Astrocyte (in vitro differentiated cells and primary cell): ENCODE results near the gene ZNF155. TPM values are rescaled to one million over a fixed set of nuclear protein-coding genes. Genes with fewer than 3 reads are reported as not detected.

Experiments used
- DNase-seq: peaks from one replicate; pipeline ENCODE4 v3.0.0-alpha.2; 2010; ENCODE audit warnings: low read depth
- FAIRE-seq: peaks from 2 replicates; lab custom pipeline; 2011; peaks lifted over from hg19 to GRCh38; lab: Jason Lieb, UNC
- H2AFZ ChIP-seq: 2 replicates; pipeline ENCODE4 v1.6.0; 2012; ENCODE audit warnings: low read depth, low read length, inconsistent platforms
- H3K27ac ChIP-seq: 2 replicates; pipeline ENCODE4 v1.5.1; 2011; ENCODE audit warnings: low read depth, low read length, inconsistent platforms
- H3K27me3 ChIP-seq: 2 replicates; pipeline ENCODE4 v1.6.0; 2011; ENCODE audit warnings: low read length, inconsistent platforms; ENCODE audit not compliant: insufficient read depth
- H3K36me3 ChIP-seq: 2 replicates; pipeline ENCODE4 v1.5.1; 2011; ENCODE audit warnings: low read length, inconsistent platforms; ENCODE audit not compliant: insufficient read depth
- H3K4me1 ChIP-seq: 2 replicates; pipeline ENCODE4 v1.5.1; 2011; ENCODE audit warnings: low read length, inconsistent platforms; ENCODE audit not compliant: insufficient read depth
- H3K4me2 ChIP-seq: 2 replicates; pipeline ENCODE4 v1.6.0; 2012; ENCODE audit warnings: low read length, inconsistent platforms
- H3K4me3 ChIP-seq: 2 replicates; pipeline ENCODE4 v1.5.1; 2011; ENCODE audit warnings: low read depth, mild to moderate bottlenecking, low read length, inconsistent platforms; ENCODE audit not compliant: insufficient read depth
- H3K79me2 ChIP-seq: 2 replicates; pipeline ENCODE4 v1.6.0; 2012; ENCODE audit warnings: mild to moderate bottlenecking, low read length, inconsistent platforms; ENCODE audit not compliant: insufficient read depth
- H3K9ac ChIP-seq: 2 replicates; pipeline ENCODE4 v1.6.0; 2012; ENCODE audit warnings: mild to moderate bottlenecking, low read length, inconsistent platforms
- H3K9me3 ChIP-seq: 2 replicates; pipeline ENCODE4 v1.5.1; 2012; ENCODE audit warnings: low read depth, mild to moderate bottlenecking, low read length, inconsistent platforms; ENCODE audit not compliant: insufficient read depth
- H4K20me1 ChIP-seq: 2 replicates; pipeline ENCODE4 v1.6.0; 2012; ENCODE audit warnings: low read length, inconsistent platforms; ENCODE audit not compliant: insufficient read depth
- H3K27ac Mint-ChIP-seq: one replicate; pipeline ENCODE4 v1.8.0; 2021; ENCODE audit warnings: mild to moderate bottlenecking, mixed read lengths; ENCODE audit not compliant: unreplicated experiment
- H3K27me3 Mint-ChIP-seq: one replicate; pipeline ENCODE4 v1.8.0; 2021; ENCODE audit warnings: low read depth, mixed read lengths; ENCODE audit not compliant: unreplicated experiment
- H3K36me3 Mint-ChIP-seq: one replicate; pipeline ENCODE4 v1.8.0; 2021; ENCODE audit warnings: low read depth, mixed read lengths; ENCODE audit not compliant: unreplicated experiment
- H3K4me1 Mint-ChIP-seq: one replicate; pipeline ENCODE4 v1.8.0; 2021; ENCODE audit warnings: low read depth, mixed read lengths; ENCODE audit not compliant: unreplicated experiment
- H3K4me3 Mint-ChIP-seq: one replicate; pipeline ENCODE4 v1.8.0; 2021; ENCODE audit warnings: mild to moderate bottlenecking, moderate library complexity, mixed read lengths; ENCODE audit not compliant: unreplicated experiment
- H3K9me3 Mint-ChIP-seq: one replicate; pipeline ENCODE4 v1.8.0; 2021; ENCODE audit warnings: mild to moderate bottlenecking, mixed read lengths; ENCODE audit not compliant: unreplicated experiment
- EZH2 ChIP-seq: IDR thresholded peaks from 2 replicates; pipeline ENCODE4 v1.6.1; 2012; ENCODE audit warnings: mild to moderate bottlenecking, low read length, inconsistent platforms; ENCODE audit not compliant: insufficient read depth
- total RNA-seq: library from RNA; stranded (reverse); gene quantifications from 2 replicates; pipeline ENCODE4 v1.2.1, GENCODE V29; 2021
- TF ChIP-seq, protein P1 (sequence below): IDR thresholded peaks from 2 replicates; pipeline ENCODE4 v1.5.1; 2011; ENCODE audit warnings: low read depth, mild to moderate bottlenecking, inconsistent platforms, low read length, moderate library complexity; ENCODE audit not compliant: insufficient read depth

Gene ZNF155
- total RNA-seq, 1 donor from 2014 or later: 6.2 TPM

DNA sequence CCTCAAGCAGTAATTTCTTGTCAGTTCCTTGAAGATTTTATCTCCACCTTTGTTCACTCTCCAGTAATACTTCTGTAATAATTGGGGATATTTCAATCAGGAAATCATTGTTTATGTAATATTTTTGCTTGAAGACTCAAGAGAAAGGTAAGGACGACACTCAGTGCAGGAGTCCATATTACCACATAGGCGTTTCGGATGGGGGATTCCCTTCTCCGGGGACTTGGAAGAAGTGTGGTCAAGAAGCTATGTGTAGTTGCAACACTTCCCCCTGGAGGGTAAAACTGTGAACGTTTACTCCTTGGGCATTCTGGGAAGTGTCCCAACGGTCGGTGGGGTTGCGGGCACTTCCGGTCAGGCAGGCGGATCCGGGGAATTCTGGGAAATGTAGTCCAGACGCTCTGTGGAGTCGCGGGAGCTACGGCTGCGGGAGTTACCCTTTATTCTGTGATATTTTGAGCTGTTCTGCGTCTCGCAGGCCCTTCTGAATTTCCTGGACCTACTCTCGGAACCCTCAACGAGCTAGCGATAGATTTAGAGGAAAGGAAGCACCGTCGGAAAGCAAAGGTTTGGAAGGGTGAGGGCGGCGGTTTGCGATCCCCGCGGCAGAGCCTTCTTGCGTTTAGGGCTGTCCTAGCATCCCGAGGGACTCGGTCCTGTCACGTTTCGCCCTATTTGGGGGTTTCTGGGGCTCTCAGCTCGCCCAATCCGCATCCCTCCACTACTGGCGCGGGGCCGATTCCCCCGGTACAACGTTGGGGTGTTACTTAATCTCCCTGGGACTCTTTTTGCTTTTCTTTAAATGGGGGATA, 32.9 kb upstream of the ZNF155 start, which contains the start of gene ZNF221:
Gene ZNF221, plus strand, starts transcription at position 395 of the 812 bp plus-strand sequence. CDS start 11,499 bp downstream, outside the sequence.
- Histone ChIP-seq H3K4me1 (no peaks in the 10 kb centered on the region), H3K9me3 (no peaks in the 10 kb centered on the region), H3K79me2 (peaks cover 5% of the 10 kb centered on the region), H3K27ac (peak within 1 kb of the TSS; percentile 64), H3K4me2 (peak within 1 kb of the TSS; percentile 93), H3K9ac (peak within 1 kb of the TSS; percentile 89), H4K20me1 (no peaks in the 10 kb centered on the region), H3K27me3 (no peaks in the 10 kb centered on the region), H3K36me3 (no peaks in the 10 kb centered on the region), H3K4me3 (peak within 1 kb of the TSS; percentile 91), H2AFZ (peak within 1 kb of the TSS; percentile 99)
- FAIRE-seq (peak; percentile 59), DNase-seq (peak; percentile 97)
- no peaks in the 10 kb centered on the region for H3K4me1 Mint-ChIP-seq
- H3K36me3 Mint-ChIP-seq: peaks cover 16% of the 10 kb centered on the region
- TF ChIP-seq, protein P1, sequence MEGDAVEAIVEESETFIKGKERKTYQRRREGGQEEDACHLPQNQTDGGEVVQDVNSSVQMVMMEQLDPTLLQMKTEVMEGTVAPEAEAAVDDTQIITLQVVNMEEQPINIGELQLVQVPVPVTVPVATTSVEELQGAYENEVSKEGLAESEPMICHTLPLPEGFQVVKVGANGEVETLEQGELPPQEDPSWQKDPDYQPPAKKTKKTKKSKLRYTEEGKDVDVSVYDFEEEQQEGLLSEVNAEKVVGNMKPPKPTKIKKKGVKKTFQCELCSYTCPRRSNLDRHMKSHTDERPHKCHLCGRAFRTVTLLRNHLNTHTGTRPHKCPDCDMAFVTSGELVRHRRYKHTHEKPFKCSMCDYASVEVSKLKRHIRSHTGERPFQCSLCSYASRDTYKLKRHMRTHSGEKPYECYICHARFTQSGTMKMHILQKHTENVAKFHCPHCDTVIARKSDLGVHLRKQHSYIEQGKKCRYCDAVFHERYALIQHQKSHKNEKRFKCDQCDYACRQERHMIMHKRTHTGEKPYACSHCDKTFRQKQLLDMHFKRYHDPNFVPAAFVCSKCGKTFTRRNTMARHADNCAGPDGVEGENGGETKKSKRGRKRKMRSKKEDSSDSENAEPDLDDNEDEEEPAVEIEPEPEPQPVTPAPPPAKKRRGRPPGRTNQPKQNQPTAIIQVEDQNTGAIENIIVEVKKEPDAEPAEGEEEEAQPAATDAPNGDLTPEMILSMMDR: peak; percentile 51
- TF ChIP-seq EZH2: no peak
- peaks cover 3% of the 10 kb centered on the region for H3K27me3 Mint-ChIP-seq
- peaks cover 24% of the 10 kb centered on the region for H3K9me3 Mint-ChIP-seq
- peak within 1 kb of the TSS; percentile 100 for H3K4me3 Mint-ChIP-seq
- peak within 1 kb of the TSS; percentile 94 for H3K27ac Mint-ChIP-seq

DNA sequence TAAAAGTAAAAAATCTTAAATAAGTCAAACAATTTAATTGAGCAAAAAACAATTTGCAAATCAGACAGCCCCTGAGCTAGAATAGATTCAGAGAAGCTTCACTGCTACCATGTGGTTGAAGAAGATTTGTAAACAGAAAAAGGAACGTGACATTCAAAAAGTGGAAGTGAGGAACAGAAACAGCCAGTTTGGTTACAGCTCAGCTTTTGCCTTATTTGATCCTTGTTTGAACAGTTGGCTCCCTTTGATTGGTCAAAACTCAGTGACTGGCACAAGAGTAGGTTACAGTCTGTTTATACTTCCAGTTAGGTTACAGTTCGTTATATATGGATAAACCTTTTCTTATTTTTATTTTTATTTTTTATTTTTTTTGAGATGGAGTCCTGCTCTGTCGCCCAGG, 27.2 kb upstream of the ZNF155 start:
- FAIRE-seq (no peak), DNase-seq (no peak)
- H3K27ac ChIP-seq: no peak overlapping the region
- no peak overlapping the region for H2AFZ ChIP-seq
- no peaks in the 10 kb centered on the region for H4K20me1 ChIP-seq
- H3K9me3 Mint-ChIP-seq: peaks cover 20% of the 10 kb centered on the region
- H3K4me1 Mint-ChIP-seq: no peaks in the 10 kb centered on the region
- H3K4me3 Mint-ChIP-seq: no peak overlapping the region
- H3K79me2 ChIP-seq: peaks cover 5% of the 10 kb centered on the region
- H3K27me3 Mint-ChIP-seq: no peaks in the 10 kb centered on the region
- peaks cover 34% of the 10 kb centered on the region for H3K36me3 Mint-ChIP-seq
- H3K4me2 ChIP-seq: no peak overlapping the region
- H3K27me3 ChIP-seq: no peaks in the 10 kb centered on the region
- H3K27ac Mint-ChIP-seq: no peak overlapping the region
- H3K9me3 ChIP-seq: peaks cover 5% of the 10 kb centered on the region
- no peaks in the 10 kb centered on the region for H3K4me1 ChIP-seq
- H3K4me3 ChIP-seq: no peak overlapping the region
- peaks cover 3% of the 10 kb centered on the region for H3K36me3 ChIP-seq
- TF ChIP-seq EZH2: no peak
- TF ChIP-seq, protein P1: no peak
- no peak overlapping the region for H3K9ac ChIP-seq

DNA sequence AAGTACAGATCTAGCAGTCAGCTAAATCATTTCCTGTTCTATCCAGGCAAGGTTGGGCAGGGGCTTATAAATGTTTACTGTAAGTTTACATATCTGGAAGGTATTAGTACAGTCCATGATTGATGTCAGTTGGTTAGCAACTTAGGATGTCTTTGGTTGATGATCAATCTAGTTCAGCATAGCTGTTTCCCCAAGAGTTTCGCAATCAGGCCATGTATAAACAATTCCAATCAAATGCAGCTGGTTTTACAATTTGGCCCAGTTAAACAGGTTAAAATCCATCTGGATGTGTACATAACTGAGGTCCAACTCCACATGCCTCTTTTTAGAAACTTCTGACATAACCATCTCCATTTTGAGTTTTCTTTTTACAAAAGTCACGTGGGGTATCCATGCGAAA, 26.1 kb upstream of the ZNF155 start:
- H3K27ac ChIP-seq: no peak overlapping the region
- DNase-seq (peak; percentile 70), FAIRE-seq (no peak)
- H3K79me2 ChIP-seq: no peaks in the 10 kb centered on the region
- H3K4me1 ChIP-seq: no peaks in the 10 kb centered on the region
- no peaks in the 10 kb centered on the region for H3K27me3 Mint-ChIP-seq
- TF ChIP-seq, protein P1: no peak
- no peak for TF ChIP-seq EZH2
- H3K9ac ChIP-seq: no peak overlapping the region
- H3K4me1 Mint-ChIP-seq: peaks cover 5% of the 10 kb centered on the region
- no peaks in the 10 kb centered on the region for H4K20me1 ChIP-seq
- H3K36me3 Mint-ChIP-seq: peaks cover 37% of the 10 kb centered on the region
- no peak overlapping the region for H3K4me3 Mint-ChIP-seq
- no peak overlapping the region for H3K27ac Mint-ChIP-seq
- H3K36me3 ChIP-seq: peaks cover 3% of the 10 kb centered on the region
- peaks cover 5% of the 10 kb centered on the region for H3K9me3 ChIP-seq
- H3K27me3 ChIP-seq: no peaks in the 10 kb centered on the region
- H2AFZ ChIP-seq: no peak overlapping the region
- H3K9me3 Mint-ChIP-seq: peaks cover 16% of the 10 kb centered on the region
- H3K4me2 ChIP-seq: no peak overlapping the region
- H3K4me3 ChIP-seq: no peak overlapping the region
